Myocyte (in vitro differentiated cells): ENCODE measurements around the gene PTPRN2. TPM values are rescaled to one million over a fixed set of nuclear protein-coding genes. Genes with fewer than 3 reads are reported as not detected.
A peak's percentile ranks its signal among the peaks of the same experiment; 100 is the strongest.
"Not testable (repeated sequence)": the region's sequence is repeated elsewhere in the genome, so short reads cannot be mapped to it uniquely, and the experiment has no call there.

ENCODE experiments used
- DNase-seq: peaks from one replicate; pipeline ENCODE4 v3.0.0-alpha.2; 2012; ENCODE audit warnings: low read depth
- total RNA-seq: library from RNA; depleted of rRNA; stranded (reverse); fragments of >200 nt; gene quantifications from 2 replicates; pipeline ENCODE4 v1.2.3, GENCODE V29; 2014

PTPRN2 gene
- total RNA-seq, 1 donor from 2014 or later, result 0.24 TPM

- no peak for DNase-seq
These were observed 988.1 kb downstream of the PTPRN2 start for GRCh38 chr7:157599491-157599890.

- DNase-seq, result no peak
These were observed 990.1 kb downstream of the PTPRN2 start for GRCh38 chr7:157597562-157597961.

GRCh38 chr7:157596881-157597280 is 990.7 kb downstream of the PTPRN2 start:
- no peak for DNase-seq

GRCh38 chr7:157596471-157596870 is 991.2 kb downstream of the PTPRN2 start:
- DNase-seq, result no peak

GRCh38 chr7:157596026-157596425 is 991.6 kb downstream of the PTPRN2 start:
- DNase-seq, result no peak

- no peak for DNase-seq
These were observed 992.4 kb downstream of the PTPRN2 start for GRCh38 chr7:157595086-157595855.

GRCh38 chr7:157594306-157594705 is 993.3 kb downstream of the PTPRN2 start:
- DNase-seq, result no peak

GRCh38 chr7:157593541-157593940 is 994.1 kb downstream of the PTPRN2 start:
- DNase-seq, result no peak

- DNase-seq, result not testable (repeated sequence)
These were observed 994.8 kb downstream of the PTPRN2 start for GRCh38 chr7:157592636-157593320.

GRCh38 chr7:157590526-157590925 is 997.1 kb downstream of the PTPRN2 start:
- DNase-seq, result no peak

GRCh38 chr7:157589680-157590079 is 997.9 kb downstream of the PTPRN2 start:
- no peak for DNase-seq

GRCh38 chr7:157587805-157588560 is 999.6 kb downstream of the PTPRN2 start:
- peak; percentile 24 for DNase-seq

GRCh38 chr7:157587051-157587804 is 1000.4 kb downstream of the PTPRN2 start:
- DNase-seq, result no peak

GRCh38 chr7:157586426-157586955 is 1001.1 kb downstream of the PTPRN2 start:
- no peak for DNase-seq

- DNase-seq, result no peak
These were observed 1002.3 kb downstream of the PTPRN2 start for GRCh38 chr7:157585113-157585861.

GRCh38 chr7:157584420-157584819 is 1003.2 kb downstream of the PTPRN2 start:
- DNase-seq, result no peak

- no peak for DNase-seq
These were observed 1005.9 kb downstream of the PTPRN2 start for GRCh38 chr7:157581740-157582139.

GRCh38 chr7:157580324-157580723 is 1007.3 kb downstream of the PTPRN2 start:
- DNase-seq, result no peak

GRCh38 chr7:157579425-157579824 is 1008.2 kb downstream of the PTPRN2 start:
- no peak for DNase-seq

- no peak for DNase-seq
These were observed 1009.8 kb downstream of the PTPRN2 start for GRCh38 chr7:157577796-157578339.
